Lung microvascular endothelial cell (primary cell): Measurements from ENCODE around the gene CHN2. TPM values are rescaled to one million over a fixed set of nuclear protein-coding genes. Genes with fewer than 3 reads are reported as not detected.
"Not testable (repeated sequence)": the region's sequence is repeated elsewhere in the genome, so short reads cannot be mapped to it uniquely, and the experiment has no call there.

Experiments
- DNase-seq, 2 donors: peaks; one replicate each; pipeline versions ENCODE4 v3.0.0 to v3.0.0-alpha.2; 2010; ENCODE audit warnings: low read depth in 2 of 2
- total RNA-seq: library from RNA; depleted of rRNA; stranded (reverse); fragments of >200 nt; gene quantifications from 2 replicates; pipeline ENCODE4 v1.2.1, GENCODE V29; 2014

CHN2 gene
- total RNA-seq, 1 donor from 2014 or later, result 0.79 TPM

GRCh38 chr7:29189743-29190201, 4.8 kb upstream of the CHN2 start:
- DNase-seq, result peak; percentile 44 to 47

- no peak for DNase-seq
Measured at GRCh38 chr7:29190349-29191045, 4.1 kb upstream of the CHN2 start.

GRCh38 chr7:29192323-29192722, 2.3 kb upstream of the CHN2 start:
- no peak for DNase-seq

- DNase-seq, result no peak
Measured at GRCh38 chr7:29192811-29193210, 1.8 kb upstream of the CHN2 start.

- no peak for DNase-seq
Measured at GRCh38 chr7:29193316-29194205, 1.0 kb upstream of the CHN2 start.

- DNase-seq, result peak in 1 of 2 donors; percentile 9
Measured at GRCh38 chr7:29194206-29194593, 375 bp upstream of the CHN2 start.

GRCh38 chr7:29196191-29196590, 1.6 kb downstream of the CHN2 start:
- no peak for DNase-seq

- DNase-seq, result no peak
Measured at GRCh38 chr7:29196971-29197595, 2.5 kb downstream of the CHN2 start.

GRCh38 chr7:29197916-29198315, 3.3 kb downstream of the CHN2 start:
- DNase-seq, result no peak

GRCh38 chr7:29199776-29200175, 5.2 kb downstream of the CHN2 start:
- DNase-seq, result no peak

GRCh38 chr7:29202651-29203069, 8.1 kb downstream of the CHN2 start:
- DNase-seq, result no peak

GRCh38 chr7:29204491-29205272, 10.1 kb downstream of the CHN2 start:
- DNase-seq, result no peak

- peak in 1 of 2 donors; percentile 51 for DNase-seq
Measured at GRCh38 chr7:29207162-29207801, 12.7 kb downstream of the CHN2 start.

GRCh38 chr7:29208410-29209250, 14.1 kb downstream of the CHN2 start:
- DNase-seq, result no peak

GRCh38 chr7:29209745-29210144, 15.2 kb downstream of the CHN2 start:
- DNase-seq, result no peak

- DNase-seq, result not testable (repeated sequence)
Measured at GRCh38 chr7:29212736-29213135, 18.2 kb downstream of the CHN2 start.

GRCh38 chr7:29214056-29214455, 19.5 kb downstream of the CHN2 start:
- no peak for DNase-seq

GRCh38 chr7:29214816-29215215, 20.2 kb downstream of the CHN2 start:
- DNase-seq, result no peak

GRCh38 chr7:29216128-29216527, 21.6 kb downstream of the CHN2 start:
- DNase-seq, result no peak

GRCh38 chr7:29217113-29217512, 22.5 kb downstream of the CHN2 start:
- DNase-seq, result no peak
